HepG2 (cell line): Measurements from ENCODE around the gene IDUA. TPM values are rescaled to one million over a fixed set of nuclear protein-coding genes. Genes with fewer than 3 reads are reported as not detected.
A peak's percentile ranks its signal among the peaks of the same experiment; 100 is the strongest.

Experiments used
- GMEB2 ChIP-seq: IDR thresholded peaks from 2 replicates; pipeline ENCODE4 v1.6.1; 2016; ENCODE audit warnings: missing biosample characterization, missing genetic modification reagents, low read depth
- RERE ChIP-seq: IDR thresholded peaks from 2 replicates; pipeline ENCODE4 v1.6.1; 2016; ENCODE audit warnings: low read depth, missing genetic modification reagents, missing compliant biosample characterization
- SALL1 ChIP-seq: sonication (generic); formaldehyde crosslinking; IDR thresholded peaks from 2 replicates; pipeline ENCODE4 v1.8.0; 2022; ENCODE audit warnings: mild to moderate bottlenecking, missing genetic modification reagents
- STAG1 ChIP-seq: sonication (generic); formaldehyde crosslinking; IDR thresholded peaks from 2 replicates; pipeline ENCODE4 v1.4.0; 2020; ENCODE audit warnings: missing genetic modification reagents
- ZNF407 ChIP-seq: sonication (generic); formaldehyde crosslinking; IDR thresholded peaks from one replicate; pipeline ENCODE4 v1.5.1; 2020; ENCODE audit warnings: mild to moderate bottlenecking, missing genetic modification reagents; ENCODE audit errors: not compliant biosample characterization
- ZNF678 ChIP-seq: sonication (generic); formaldehyde crosslinking; IDR thresholded peaks from 2 replicates; pipeline ENCODE4 v1.4.0; 2020; ENCODE audit warnings: mild to moderate bottlenecking, missing genetic modification reagents
- ZNF687 ChIP-seq: sonication (generic); formaldehyde crosslinking; IDR thresholded peaks from 2 replicates; pipeline ENCODE4 v1.5.1; 2020; ENCODE audit warnings: mild to moderate bottlenecking, missing genetic modification reagents, moderate library complexity
- ZNF792 ChIP-seq: IDR thresholded peaks from 2 replicates; pipeline ENCODE4 v1.6.1; 2016
- polyA plus RNA-seq, 8 experiments: library from polyadenylated mRNA; depleted of rRNA in 3 of 8; stranded (reverse) in 7 of 8; unstranded in 1 of 8; fragments of >200 nt; fragmentation: Illumina TruSeq in 4 of 8; extraction: Trizol in 4 of 8; gene quantifications; 2 replicates each; pipeline versions ENCODE4 v1.2.1 to v1.2.3, GENCODE V29; 2011 to 2016; ENCODE audit warnings: low read depth in 4 of 8, missing spikeins in 1 of 8, mixed read lengths in 1 of 8; ENCODE audit not compliant: insufficient read depth in 1 of 8
- total RNA-seq, 5 experiments: library from RNA; depleted of rRNA; stranded (reverse); fragments of >200 nt; fragmentation: Illumina TruSeq; extraction: Trizol; gene quantifications; 2 replicates each; pipeline ENCODE4 v1.2.3, GENCODE V29; 2016; ENCODE audit warnings: low read depth in 1 of 5

Gene IDUA
- total and polyA plus RNA-seq, 2 of the 13 experiments (the other 11 are each of a cell fraction or from before 2014, with no cell fraction given), result 0.77 to 1.0 TPM

- peak; percentile 86 for TF ChIP-seq RERE (CRISPR knock-in tag)
- TF ChIP-seq ZNF407 (CRISPR knock-in tag), result no peak
- TF ChIP-seq ZNF687, result peak; percentile 88
- peak; percentile 89 for TF ChIP-seq SALL1 (CRISPR knock-in tag)
- TF ChIP-seq ZNF678 (CRISPR knock-in tag), result no peak
- 0 out of 2 replicates have a peak, but pooled peaks have one; percentile 22 for TF ChIP-seq GMEB2 (CRISPR knock-in tag)
- TF ChIP-seq ZNF792 (CRISPR knock-in tag), result peak; percentile 83
- TF ChIP-seq STAG1, result no peak
Observed at GRCh38 chr4:992297-993110, 5.7 kb downstream of the IDUA start (continued).
